Erythroblast (primary cell): ENCODE measurements around the gene RAB3C.

ENCODE experiments used
- GATA1 ChIP-seq: IDR thresholded peaks from 2 replicates; pipeline ENCODE4 v1.6.1; 2011; ENCODE audit warnings: low read depth, mild to moderate bottlenecking, control low read depth, low read length, moderate library complexity
- POLR2A ChIP-seq: IDR thresholded peaks from 2 replicates; pipeline ENCODE4 v1.6.1; 2011; ENCODE audit warnings: mild to moderate bottlenecking, low read length

DNA sequence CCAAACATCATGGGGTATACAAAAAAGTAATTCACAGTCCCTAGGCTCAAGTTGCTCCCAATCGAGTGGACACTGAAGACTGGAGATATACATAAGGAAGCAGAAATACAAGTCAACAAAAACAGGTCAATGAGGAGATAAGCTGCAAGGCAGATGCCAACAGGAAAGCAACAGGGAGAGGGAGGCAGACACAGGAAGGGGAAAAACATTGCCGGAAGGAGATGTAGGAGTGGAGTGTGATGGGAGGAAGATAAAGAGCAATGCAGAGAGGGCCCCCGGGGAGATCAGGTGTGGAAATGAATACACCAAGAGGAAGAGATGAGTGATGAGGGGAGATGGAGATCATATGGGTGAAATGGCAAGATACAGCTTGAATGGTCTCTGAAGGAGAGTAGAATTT lies 243.0 kb downstream of the RAB3C start:
- TF ChIP-seq POLR2A (no peak), GATA1 (no peak)
